Activated T-cell treated with anti-CD3 and anti-CD28 coated beads for 1 hour (primary cell): ENCODE measurements around the gene COMMD2.

ENCODE experiments used
- DNase-seq: peaks from one replicate; pipeline ENCODE4 v3.0.0-alpha.2; 2020; ENCODE audit warnings: low read depth

Gene COMMD2

DNA sequence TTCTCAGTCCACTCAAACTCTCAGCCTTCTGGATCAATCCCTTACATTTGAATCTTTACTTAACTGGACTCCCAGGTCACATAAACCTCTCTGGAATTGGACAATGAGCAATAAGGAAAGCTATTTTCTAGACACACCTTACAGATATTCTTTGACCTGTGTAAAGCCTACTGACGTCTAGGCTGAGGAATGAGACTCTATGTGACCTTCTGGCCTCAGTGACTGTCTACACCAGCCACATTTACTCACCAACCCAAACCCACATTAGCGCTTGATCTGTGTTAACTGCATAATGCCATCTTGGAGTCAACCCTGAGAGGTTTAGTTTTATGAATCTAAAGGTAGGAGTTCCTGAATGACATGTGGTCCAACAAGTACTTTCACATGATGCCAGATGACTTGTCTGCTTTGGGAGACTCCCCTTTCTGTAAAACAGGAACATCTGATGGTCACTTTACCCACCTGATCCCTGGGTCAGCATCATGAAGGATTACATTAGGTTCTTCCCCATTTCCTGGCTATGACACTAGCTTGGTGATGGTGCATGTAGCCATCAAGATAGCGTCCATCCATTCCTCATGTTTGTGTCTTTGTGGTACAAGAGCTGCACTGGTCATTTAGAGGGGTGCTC lies 11.4 kb upstream of the COMMD2 start:
- no peak for DNase-seq

DNA sequence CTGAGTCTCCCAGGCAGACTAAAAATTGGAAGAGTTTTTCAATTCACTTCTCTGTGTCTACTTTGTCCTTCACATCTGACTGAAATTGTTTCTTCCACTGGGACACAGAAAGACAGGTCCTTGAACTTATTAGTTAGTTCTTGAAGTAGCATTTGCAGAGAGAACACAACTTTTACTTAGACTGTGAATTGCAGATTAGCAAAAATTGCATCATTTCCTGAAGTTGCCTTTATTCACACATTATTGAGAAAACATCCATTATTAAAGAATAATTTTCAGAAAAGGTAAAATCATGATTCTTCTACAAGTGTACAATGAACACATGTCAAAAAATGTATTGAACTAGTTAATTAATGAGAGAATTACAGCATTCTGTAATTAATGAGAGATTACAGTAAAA lies 1.4 kb upstream of the COMMD2 start:
- no peak for DNase-seq

DNA sequence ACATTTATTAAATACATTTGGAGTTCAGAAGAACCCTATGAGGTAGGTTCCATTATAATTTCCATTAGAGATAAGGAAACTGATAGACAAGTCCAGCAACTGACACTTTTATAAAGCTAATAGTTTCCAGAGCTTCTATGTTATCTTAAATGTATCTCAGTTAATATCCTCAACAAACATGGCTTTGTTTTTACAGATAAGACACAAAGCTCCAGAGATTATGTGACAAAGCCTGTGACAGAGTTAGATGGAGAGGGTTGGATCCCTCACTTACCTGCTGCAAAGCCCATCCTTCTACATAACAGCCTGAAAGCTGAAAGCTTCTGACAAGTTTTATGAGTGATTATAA lies 473 bp upstream of the COMMD2 start:
- DNase-seq, result no peak

DNA sequence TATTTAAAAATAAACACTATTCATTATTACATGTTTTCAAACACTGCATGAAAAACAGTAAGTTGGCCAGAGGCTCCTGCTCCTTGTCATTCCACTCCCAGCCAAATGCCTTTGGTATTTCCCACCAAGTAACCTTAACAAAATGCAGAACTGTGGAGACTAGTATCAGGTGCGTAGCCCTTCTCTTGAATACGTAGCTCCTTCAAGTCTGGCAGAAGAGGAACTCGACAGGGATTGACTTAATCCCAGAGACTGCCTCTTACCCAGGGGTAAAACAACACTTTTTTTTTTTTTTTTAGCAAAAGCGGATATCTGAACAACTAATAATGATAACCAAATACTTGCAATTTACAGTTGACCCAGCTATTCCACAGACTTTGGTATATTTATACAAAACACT lies 738 bp downstream of the COMMD2 start:
- DNase-seq, result no peak

DNA sequence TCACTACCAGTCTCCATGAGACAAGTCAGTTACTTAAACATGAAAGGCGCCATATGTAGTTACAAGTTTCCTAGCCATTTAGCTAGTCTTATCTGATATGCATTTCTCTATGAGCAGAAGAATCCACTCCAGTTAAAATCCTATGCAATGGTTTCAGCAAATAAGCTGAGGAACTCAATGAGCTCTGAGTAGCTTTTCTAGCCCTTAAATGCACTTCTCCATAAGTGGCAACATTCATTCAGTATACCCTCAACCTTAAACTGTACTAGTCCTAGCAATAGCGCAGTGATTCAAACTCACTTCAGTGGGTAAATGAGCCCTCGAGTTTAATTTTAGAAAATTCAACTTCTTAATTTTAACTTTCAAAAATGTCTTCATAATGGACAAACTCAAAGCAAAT lies 7.7 kb downstream of the COMMD2 start:
- DNase-seq, result no peak

DNA sequence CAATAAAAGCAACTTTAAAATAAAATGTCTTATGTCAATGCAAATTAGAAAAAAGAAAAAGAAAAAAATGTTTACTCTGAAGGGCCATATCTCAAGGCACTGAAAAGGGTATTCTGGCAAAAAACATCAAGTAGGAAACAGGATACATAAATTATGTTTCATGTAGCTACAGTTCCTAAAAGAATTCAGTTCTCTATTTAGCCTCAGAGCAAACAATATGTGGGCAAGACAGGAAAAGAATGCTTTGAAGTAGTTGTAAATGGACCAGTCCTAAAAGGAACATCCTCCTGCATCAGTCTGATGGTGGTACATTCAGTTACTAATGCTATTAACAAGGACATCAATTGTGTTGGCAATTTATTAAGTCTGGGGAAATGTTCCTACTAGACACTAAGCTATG lies 8.1 kb downstream of the COMMD2 start:
- no peak for DNase-seq

DNA sequence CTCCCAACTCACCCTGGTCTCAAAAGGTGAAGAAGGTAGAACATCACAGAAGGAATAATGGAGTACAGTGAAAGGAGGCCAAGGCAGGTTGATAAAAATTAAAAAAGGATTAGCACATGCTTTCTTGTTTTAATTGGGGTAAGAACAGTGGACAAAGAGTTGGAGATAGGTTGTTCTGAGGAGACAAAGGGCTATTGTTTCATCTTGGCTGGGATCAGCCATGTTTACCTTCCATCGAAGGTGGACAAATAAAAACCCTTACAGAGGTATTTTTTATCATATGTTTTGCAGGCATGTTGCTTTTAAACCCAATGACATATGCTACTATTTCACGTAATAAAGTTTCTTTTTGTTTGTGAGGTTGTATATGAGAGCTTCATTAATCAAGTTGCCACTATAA lies 12.9 kb downstream of the COMMD2 start:
- no peak for DNase-seq

DNA sequence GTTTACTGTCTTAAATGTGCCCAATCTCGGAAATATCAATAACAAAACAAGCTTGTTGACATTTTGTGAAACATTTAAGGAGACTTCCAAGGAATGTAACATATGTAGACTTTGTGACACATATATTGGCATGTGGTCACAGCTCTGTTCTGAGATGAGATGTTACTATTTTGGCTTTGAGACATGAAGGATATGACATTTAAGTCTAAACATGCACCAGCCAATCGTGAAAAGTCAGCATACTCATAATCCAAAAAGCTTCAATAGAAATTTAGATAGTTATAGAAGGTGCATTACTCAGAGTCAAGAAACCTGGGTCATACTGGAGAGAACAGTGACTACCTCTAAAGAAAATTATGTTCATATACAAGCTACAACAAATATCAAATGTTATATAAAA lies 13.4 kb downstream of the COMMD2 start:
- no peak for DNase-seq

DNA sequence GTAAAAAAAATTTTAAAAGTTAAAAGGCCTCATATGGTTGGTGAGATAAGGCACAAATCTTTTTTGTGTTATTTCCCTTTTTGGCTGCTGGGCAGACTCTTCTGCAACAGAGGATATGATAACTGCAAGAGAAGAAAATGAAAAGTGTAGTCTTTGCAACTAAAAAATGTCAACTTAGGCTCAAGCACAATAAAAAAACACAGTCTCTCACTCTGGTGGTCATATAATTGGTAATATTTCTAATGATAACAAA lies 15.4 kb downstream of the COMMD2 start:
- DNase-seq, result no peak

DNA sequence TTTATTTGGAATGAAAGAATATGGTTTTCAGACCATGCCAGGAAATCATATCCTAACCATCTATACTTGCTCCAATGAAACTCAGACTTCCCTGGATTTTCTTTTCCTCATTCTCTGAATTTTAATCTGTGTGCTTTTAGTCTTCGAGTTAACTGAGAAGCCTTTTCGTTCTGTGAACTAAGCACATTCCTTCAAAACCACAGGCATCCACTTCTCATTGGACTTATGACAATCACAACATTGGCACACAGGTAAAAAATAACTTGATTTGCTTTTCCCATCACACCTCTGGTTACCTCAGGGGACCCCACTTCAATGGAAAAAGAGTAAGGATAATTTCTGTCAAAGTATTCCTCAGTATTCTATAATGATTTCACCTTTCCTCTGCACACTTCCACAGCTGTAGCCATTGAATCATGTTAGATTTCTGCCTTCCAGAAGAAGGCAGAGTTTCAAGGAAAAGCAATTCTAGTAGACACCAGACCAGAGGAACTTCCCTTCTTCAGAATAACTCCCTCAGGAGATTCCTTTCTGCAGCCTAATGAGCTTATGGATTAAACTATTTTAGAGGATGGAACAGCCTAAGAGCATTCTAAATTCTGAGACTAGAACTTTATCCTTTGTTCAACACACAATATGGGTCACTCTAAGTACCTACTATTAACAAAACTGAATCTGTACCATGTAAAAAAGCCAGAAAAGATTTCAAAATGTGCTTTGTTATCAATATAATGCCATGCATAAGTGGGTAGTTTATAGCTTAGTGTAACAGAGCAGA lies 15.9 kb downstream of the COMMD2 start:
- DNase-seq, result no peak

DNA sequence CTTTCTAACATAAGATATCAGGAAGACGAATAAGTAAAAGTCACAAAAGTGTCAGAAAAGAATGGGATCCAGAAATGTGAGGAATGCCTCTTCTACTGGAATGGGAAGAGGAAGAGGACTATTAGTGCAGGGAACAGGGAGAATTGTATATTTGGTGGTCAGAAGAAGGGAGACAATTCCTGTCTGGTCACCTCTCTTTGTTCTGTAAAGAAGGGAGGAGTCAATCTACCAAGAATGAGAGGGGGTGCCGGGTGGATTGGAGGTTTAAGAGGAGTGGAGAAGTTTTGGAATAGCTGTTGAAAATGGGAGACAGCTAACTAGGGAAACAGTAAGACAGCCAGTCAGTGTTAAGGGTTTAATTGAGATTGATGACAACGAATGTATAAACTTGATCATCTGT lies 20.1 kb downstream of the COMMD2 start:
- no peak for DNase-seq

DNA sequence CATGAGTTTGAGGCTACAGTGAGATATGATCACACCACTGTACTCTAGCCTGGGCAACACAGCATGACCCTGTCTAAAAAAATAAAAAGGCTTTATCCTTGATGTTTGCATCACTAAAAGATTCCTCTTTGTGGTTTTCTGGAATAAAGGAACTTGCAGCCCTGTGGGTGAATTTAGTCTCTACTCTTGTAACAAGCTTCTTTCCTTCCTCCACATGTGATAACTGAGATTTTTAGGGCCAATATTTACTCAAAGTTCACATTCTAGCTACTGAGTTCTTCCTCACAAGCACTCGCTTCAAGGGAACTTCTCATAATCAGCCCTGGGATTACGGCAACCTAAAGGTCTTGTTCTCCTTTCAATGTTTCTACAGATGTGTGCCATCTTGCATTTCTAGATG lies 24.6 kb downstream of the COMMD2 start:
- no peak for DNase-seq

DNA sequence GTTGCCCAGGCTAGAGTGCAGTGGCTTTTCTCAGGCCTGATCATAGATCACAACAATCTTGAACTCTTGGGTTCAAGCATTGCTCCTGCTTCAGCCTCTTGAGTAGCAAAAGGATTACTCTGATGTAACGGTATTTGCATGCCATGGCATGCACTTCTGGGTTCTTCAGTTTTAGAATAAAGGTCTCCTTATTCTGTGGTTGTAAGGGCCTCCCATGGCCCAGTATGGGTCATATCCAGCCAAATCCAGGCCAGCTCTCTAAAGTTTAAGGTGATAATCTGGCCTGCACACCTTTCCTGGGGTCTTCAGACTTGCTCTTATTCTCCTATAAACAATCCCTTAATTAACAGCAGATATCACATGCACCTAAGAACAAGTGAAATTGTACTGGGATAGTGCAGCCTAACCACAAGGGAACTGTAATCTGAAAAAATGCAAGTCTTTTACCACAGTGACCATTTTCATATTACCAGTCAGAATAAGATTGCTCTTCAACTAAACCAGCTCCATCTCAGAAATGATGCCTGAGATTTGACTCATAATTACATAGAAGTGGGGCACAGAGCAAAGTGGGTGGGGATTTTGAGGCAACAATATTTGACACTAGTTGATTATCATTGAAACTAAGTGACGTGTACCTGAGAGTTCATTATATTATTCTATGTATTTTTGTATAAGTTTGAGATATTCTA lies 25.4 kb downstream of the COMMD2 start:
- DNase-seq, result no peak

DNA sequence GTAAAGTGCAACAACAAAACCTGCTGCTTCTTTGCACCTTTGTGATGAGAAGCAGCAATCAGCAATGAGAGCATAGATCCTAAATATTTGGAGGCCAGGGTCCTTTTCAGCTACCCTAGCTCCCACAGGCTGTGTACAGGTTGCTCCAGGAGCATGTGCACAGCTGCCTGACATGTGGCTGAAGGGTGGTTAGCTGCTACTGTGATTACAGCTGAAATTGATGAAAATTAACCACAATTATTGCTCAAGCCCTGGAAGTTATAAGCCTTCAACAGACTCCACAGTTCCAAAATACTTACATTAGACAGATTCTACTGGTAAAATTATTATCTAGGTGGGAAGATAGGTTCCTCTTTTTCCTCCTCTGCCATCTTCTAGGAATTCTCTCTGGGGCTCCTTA lies 28.5 kb downstream of the COMMD2 start:
- DNase-seq, result no peak

DNA sequence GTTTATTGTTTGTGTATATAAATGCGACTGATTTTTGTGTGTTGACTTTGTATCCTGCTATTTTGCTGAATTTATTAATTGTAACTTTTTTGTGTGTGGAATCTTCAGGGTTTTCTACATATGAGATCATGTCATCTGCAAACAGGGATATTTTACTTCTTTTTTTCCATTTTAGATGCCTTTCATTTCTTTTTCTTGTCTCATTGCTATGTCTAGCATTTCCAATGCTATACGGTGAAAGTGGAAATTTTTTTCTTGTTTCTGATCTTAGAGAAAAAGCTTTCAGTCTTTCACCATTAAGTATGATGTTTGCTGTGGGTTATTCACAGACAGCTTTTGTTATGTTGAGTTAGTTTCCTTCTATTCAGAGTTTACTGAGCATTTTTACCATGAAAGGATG lies 31.4 kb downstream of the COMMD2 start:
- no peak for DNase-seq

DNA sequence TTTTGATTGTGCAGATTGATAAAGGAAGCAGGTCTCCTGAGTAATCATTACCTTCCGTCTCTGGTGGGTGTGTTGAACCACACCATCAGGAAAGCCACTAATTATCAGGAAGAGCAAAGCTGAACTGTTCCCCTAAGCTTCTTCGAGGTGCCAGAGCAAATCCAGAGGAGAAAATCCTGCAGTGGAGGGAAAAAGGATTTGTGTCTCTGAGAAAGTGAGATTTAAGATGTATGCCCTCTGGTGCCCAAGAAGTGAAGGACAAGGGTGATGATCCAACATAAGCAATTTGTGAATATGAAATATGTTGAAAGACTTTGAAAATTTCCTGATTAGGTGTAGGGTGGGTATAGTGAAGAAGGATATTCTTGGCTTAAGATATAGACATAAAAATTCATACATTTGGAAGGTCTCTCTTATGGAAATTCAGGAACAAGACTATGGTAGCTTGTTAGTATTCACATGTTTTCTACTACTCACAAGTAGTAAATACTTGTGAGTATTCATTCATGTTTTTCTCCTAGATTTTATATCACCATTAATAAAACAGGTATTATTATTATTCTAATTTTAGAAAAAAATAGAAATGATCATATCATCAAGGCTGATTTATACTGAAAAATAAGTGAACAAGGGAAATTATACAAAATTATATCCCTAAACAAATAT lies 34.8 kb downstream of the COMMD2 start:
- DNase-seq, result no peak

DNA sequence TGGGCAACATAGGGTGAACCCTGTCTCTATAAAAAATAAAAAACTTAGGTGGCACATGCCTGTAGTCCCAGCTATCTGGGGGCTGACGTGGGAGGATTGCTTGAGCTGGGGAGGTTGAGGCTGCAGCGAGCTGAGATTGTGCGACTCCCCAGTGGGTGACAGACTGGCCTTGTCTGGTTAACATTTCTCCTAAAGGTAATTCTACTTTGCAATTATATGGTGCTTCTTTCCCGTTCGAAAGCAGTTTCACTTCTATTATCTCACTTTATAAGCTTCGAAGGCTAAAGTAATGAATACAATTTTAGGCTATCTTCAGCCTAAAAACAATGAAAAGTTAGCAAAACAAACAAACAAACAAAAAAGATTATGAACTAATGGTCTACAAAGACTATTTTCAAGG lies 35.3 kb downstream of the COMMD2 start:
- no peak for DNase-seq

DNA sequence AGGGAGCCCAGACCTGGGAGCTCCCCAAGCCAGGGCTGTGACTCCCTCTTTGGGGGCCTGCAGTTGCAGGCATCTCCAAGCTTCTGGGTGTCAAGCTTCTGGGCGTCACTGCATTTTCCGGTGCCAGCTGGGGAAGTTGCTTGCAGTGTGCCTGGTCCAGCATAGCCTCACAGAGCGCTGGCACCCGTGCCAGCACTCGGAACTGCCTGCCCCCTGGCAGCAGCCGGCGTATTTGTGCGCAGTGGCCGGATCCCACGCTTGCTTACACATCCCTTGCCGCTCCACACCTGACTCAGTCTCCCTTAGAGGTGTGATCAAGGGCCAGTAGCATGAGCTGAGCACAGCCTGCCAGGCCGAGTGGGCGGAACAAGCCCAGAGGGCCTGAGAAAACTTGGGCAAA lies 37.0 kb downstream of the COMMD2 start:
- DNase-seq, result no peak

DNA sequence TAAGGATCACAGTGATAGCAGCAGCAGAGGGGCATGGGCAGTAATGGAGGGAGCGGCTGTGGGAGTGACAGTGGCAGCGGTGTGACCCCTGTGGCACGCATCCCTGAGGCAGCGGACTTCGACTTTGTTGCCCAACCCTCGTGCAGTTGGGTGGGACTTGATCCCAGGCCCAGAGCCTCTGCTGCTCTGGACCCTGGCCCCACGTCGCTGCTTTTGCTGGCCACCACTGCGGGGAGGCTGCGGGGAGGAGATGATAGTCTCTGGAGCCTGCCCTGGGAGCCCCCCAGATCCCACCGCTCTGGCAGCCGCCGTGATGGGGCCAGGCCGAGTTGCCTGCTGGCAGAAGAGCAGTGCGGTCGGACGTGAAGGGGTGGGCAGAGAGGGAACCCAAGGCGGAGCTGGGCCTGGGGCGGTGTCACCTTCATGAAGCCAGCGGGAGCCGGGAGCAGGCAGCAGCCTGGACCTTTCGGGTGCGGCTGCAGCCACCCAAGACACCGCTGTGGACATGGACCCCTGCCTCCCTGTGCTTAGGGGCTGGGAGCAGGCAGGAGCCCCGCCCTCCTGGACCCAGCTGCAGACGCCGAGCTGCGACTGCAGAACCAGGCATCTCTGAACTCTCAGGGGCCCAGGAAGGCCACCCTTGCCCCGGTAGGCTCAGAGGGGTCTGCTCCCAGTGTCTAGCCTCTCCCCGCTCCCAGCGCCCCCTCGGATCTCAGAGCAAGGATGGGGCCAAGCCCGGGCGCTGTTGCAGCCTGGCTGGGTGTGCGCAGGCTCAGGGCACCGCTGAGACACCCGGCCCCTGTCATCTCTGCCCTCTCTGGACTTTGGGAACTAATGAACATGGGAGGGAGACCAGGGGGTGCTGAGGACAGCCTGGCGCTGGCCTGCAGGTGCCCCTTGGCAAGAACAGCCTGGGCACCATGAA lies 38.3 kb downstream of the COMMD2 start:
- DNase-seq, result no peak

DNA sequence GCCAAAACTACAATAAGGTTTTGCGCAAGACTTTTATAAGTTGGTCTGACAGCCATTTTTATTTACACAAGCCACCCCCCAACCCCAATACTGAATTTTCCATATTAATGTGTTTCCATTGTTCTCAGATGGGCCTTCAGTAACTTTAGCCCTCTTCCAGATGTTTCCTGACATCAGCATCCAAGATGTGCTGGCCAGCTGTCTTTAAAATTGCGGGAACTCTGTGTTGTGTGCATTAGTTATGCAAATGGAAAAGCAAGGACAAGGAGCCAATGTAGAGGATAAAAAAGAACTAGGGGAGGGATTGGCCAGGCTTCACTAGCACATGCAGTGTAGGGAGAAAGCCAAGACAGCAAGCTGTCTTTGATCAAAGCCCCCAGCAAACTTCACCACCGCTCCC lies 45.4 kb downstream of the COMMD2 start:
- no peak for DNase-seq

DNA sequence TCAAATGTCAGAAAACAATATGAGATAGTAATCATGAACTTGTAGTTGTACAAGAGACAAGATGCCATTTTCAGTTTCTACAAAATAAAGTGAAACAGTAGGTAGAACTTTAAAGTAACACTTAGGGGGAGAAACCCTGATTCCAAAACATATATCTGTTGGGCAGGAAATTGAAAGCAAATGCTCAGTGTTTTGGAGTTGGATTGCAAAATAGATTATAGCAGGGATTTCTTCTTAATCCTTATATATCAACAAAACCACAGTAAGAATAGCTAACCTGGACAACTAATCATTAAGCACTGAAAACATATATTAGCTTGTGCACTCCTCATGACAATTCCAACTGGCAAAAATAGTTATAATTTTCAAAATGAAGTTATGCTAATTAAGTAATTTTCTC lies 46.9 kb downstream of the COMMD2 start:
- no peak for DNase-seq

DNA sequence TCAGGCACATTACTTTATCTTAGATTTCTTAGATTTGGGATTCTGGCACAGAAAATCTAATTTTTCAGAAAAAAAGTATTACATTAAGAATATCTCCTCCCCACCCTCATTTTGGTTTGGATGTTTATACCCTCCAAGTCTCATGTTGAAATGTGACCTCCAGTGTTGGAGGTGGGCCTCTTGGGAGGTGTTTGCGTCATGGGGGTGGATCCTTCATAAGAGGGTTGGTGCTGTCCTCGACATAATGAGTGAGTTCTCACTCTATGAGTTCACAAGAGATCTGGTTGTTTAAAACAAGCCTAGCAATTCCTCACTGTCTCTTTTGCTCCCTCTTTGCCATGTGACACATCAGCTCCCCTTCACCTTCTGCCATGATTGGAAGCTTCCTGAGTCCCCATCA lies 48.8 kb downstream of the COMMD2 start:
- DNase-seq, result no peak
